ENCODE data around the gene HOXD9. TPM values are rescaled to one million over a fixed set of nuclear protein-coding genes. Genes with fewer than 3 reads are reported as not detected.
A peak's percentile ranks its signal among the peaks of the same experiment; 100 is the strongest.

The HOXD9 gene
- total RNA-seq, 1 donor: 0.36 TPM

GRCh38 chr2:176128982-176129796 is 6.7 kb downstream of the HOXD9 start, which contains the start of gene HOXD8:
HOXD8 (plus strand) TSS chr2:176129705; CDS start chr2:176130367, 662 bp downstream.
- no peaks in the 10 kb centered on the region for H3K79me2 ChIP-seq (ENCODE audit: insufficient read depth, low read length)
- peak; percentile 97 for DNase-seq (ENCODE audit: insufficient read length, low spot score, missing footprints)
- H3K4me1 ChIP-seq (ENCODE audit: insufficient read depth, low read length): peaks cover 20% of the 10 kb centered on the region
- peaks cover 5% of the 10 kb centered on the region for H3K36me3 ChIP-seq (ENCODE audit: insufficient read depth, low read length)
- H3K27ac ChIP-seq (ENCODE audit: low read depth, low read length): peak within 1 kb of the TSS; percentile 58
- H3K4me2 ChIP-seq (ENCODE audit: insufficient read depth, low read length): peak within 1 kb of the TSS; percentile 94
- no peaks in the 10 kb centered on the region for H4K20me1 ChIP-seq (ENCODE audit: insufficient read depth, low read length)
- peak within 1 kb of the TSS; percentile 78 for H3K4me3 ChIP-seq (ENCODE audit: insufficient read depth, low read length)
- H2AFZ ChIP-seq (ENCODE audit: low read length): peak within 1 kb of the TSS; percentile 90
- peaks cover 3% of the 10 kb centered on the region for H3K27me3 ChIP-seq (ENCODE audit: insufficient read depth, low read length)
- no peak for TF ChIP-seq CTCF (IDR thresholded peaks at IDR 0.05; ENCODE audit: extremely low read depth, low read depth, low read length)
- H3K9me3 ChIP-seq (ENCODE audit: low read depth, low read length): no peaks in the 10 kb centered on the region

- H2AFZ ChIP-seq (ENCODE audit: low read length): no peak overlapping the region
- peak overlapping the region; percentile 94 for H3K4me2 ChIP-seq (ENCODE audit: insufficient read depth, low read length)
- no peaks in the 10 kb centered on the region for H4K20me1 ChIP-seq (ENCODE audit: insufficient read depth, low read length)
- H3K4me1 ChIP-seq (ENCODE audit: insufficient read depth, low read length): peaks cover 20% of the 10 kb centered on the region
- H3K27me3 ChIP-seq (ENCODE audit: insufficient read depth, low read length): no peaks in the 10 kb centered on the region
- peak; percentile 91 for DNase-seq (ENCODE audit: insufficient read length, low spot score, missing footprints)
- no peaks in the 10 kb centered on the region for H3K9me3 ChIP-seq (ENCODE audit: low read depth, low read length)
- no peak for TF ChIP-seq CTCF (IDR thresholded peaks at IDR 0.05; ENCODE audit: extremely low read depth, low read depth, low read length)
- H3K79me2 ChIP-seq (ENCODE audit: insufficient read depth, low read length): no peaks in the 10 kb centered on the region
- peak overlapping the region; percentile 56 for H3K27ac ChIP-seq (ENCODE audit: low read depth, low read length)
- H3K4me3 ChIP-seq (ENCODE audit: insufficient read depth, low read length): peak overlapping the region; percentile 78
- peaks cover 5% of the 10 kb centered on the region for H3K36me3 ChIP-seq (ENCODE audit: insufficient read depth, low read length)
These were observed 7.3 kb downstream of the HOXD9 start for GRCh38 chr2:176129813-176130146.

- Histone ChIP-seq H3K4me1 (ENCODE audit: insufficient read depth, low read length) (peaks cover 25% of the 10 kb centered on the region), H3K36me3 (ENCODE audit: insufficient read depth, low read length) (peaks cover 5% of the 10 kb centered on the region), H3K9me3 (ENCODE audit: low read depth, low read length) (no peaks in the 10 kb centered on the region), H3K4me2 (ENCODE audit: insufficient read depth, low read length) (peak overlapping the region; percentile 94), H4K20me1 (ENCODE audit: insufficient read depth, low read length) (no peaks in the 10 kb centered on the region), H3K27me3 (ENCODE audit: insufficient read depth, low read length) (no peaks in the 10 kb centered on the region), H2AFZ (ENCODE audit: low read length) (peak overlapping the region; percentile 86), H3K27ac (ENCODE audit: low read depth, low read length) (peak overlapping the region; percentile 56), H3K4me3 (ENCODE audit: insufficient read depth, low read length) (peak overlapping the region; percentile 78), H3K79me2 (ENCODE audit: insufficient read depth, low read length) (no peaks in the 10 kb centered on the region)
- DNase-seq (ENCODE audit: insufficient read length, low spot score, missing footprints): peak; percentile 96
- no peak for TF ChIP-seq CTCF (IDR thresholded peaks at IDR 0.05; ENCODE audit: extremely low read depth, low read depth, low read length)
These were observed 7.8 kb downstream of the HOXD9 start for GRCh38 chr2:176130147-176130956.
